H1 (cell line): ENCODE results near the gene ADAMTS16. TPM values are rescaled to one million over a fixed set of nuclear protein-coding genes. Genes with fewer than 3 reads are reported as not detected.

Experiments used
- CTCF ChIP-seq, 3 experiments: IDR thresholded peaks; 1 replicate in 2 of 3; 2 replicates in 1 of 3; pipeline versions ENCODE4 v1.5.1 to v1.6.1; 2011; ENCODE audit warnings: low read length in 3 of 3, mild to moderate bottlenecking in 3 of 3, inconsistent platforms in 2 of 3, low read depth in 1 of 3, moderate library complexity in 1 of 3; ENCODE audit not compliant: insufficient read depth in 1 of 3; ENCODE audit errors: control extremely low read depth in 1 of 3
- NANOG ChIP-seq: IDR thresholded peaks from 2 replicates; pipeline ENCODE4 v1.6.1; 2011; ENCODE audit warnings: low read length, low read depth, mild to moderate bottlenecking, inconsistent platforms; ENCODE audit not compliant: insufficient read depth, poor library complexity, severe bottlenecking
- PHF8 ChIP-seq: fragments of 200-600 bp; sonication (generic); conservative IDR thresholded peaks from 2 replicates; pipeline ENCODE4 v1.7.1; 2012; ENCODE audit warnings: low read depth, mild to moderate bottlenecking, inconsistent platforms, low read length, moderate library complexity
- RAD21 ChIP-seq, 2 experiments: IDR thresholded peaks in 1 of 2; conservative IDR thresholded peaks in 1 of 2; 2 replicates each; pipeline ENCODE4 v1.6.1; 2011; ENCODE audit warnings: low read depth in 2 of 2, low read length in 2 of 2, improper control_type of control experiment in 1 of 2, inconsistent platforms in 1 of 2, mild to moderate bottlenecking in 1 of 2, moderate library complexity in 1 of 2
- polyA plus RNA-seq, 7 experiments: library from polyadenylated mRNA; depleted of rRNA in 3 of 7; stranded (reverse) in 5 of 7; unstranded in 2 of 7; fragments of >200 nt in 5 of 7; fragments of 200-250 nt in 2 of 7; gene quantifications; 1 replicate in 5 of 7; 2 replicates in 1 of 7; 4 replicates in 1 of 7; pipeline versions ENCODE4 v1.2.1 to v1.2.3, GENCODE V29; 2011 to 2013; ENCODE audit warnings: missing spikeins in 2 of 7, mixed read lengths in 2 of 7
- total RNA-seq: library from RNA; stranded (reverse); fragmentation: NEBNext Ultra II Directional; extraction: Animal tissue kit (Norgen Biotek cat#: 25700); gene quantifications from 2 replicates; pipeline ENCODE4 v1.2.1, GENCODE V29; 2021

ADAMTS16 gene
- total and polyA plus RNA-seq, 2 of the 8 experiments (the other 6 are each of a cell fraction or from before 2014, with no cell fraction given), result 3.7 to 16.0 TPM

DNA sequence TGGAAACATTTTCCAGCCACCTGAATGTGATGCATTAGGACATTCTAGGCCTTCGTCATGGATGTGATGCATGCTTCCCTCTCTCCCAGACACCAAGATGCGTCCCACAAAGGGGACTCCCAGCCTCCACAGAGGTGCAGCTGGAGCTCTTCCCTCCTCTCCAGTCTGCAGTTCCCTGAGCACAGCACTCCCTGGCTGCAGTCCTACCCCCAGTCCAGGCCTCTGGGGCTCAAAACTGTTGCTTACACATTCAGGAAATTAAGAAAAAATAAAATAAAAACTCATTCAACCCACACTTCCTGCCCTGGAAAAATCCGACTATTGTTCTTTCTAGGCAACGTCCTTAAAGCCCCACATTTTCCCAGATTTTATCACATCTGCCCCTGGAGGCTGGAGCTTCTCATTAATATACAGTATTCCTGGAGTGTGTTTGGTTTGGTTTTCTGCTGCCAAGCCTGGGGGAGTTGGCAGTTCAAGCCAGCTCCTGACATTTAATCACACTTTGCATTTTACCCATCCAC is 204.0 kb downstream of the ADAMTS16 start (continued):
- TF ChIP-seq CTCF (IDR thresholded peaks at IDR 0.05; ENCODE audit: control extremely low read depth in 1 of 3, insufficient read depth in 1 of 3, low read depth in 1 of 3, low read length in 3 of 3) (no peak), NANOG (no peak), RAD21 (IDR thresholded peaks at IDR 0.05 in 1 of 2, conservative IDR thresholded peaks at IDR 0.05 in 1 of 2; ENCODE audit: low read depth in 2 of 2, low read length in 2 of 2) (no peak), PHF8 (no peak)
